Stomach (tissue), 4 donors: ENCODE measurements around the gene NECAB3.

Experiments used
- CTCF ChIP-seq, 7 experiments: fragments of 450-650 bp in 4 of 7; fragments of 200-600 bp in 3 of 7; sonication (generic) in 3 of 7; IDR thresholded peaks; one replicate each; pipeline ENCODE4 v1.5.1; 2016 to 2019; ENCODE audit warnings: antibody characterized with exemption in 7 of 7, control low read depth in 2 of 7, mild to moderate bottlenecking in 1 of 7
- EP300 ChIP-seq: sonication (generic); formaldehyde crosslinking; IDR thresholded peaks from one replicate; pipeline ENCODE4 v1.6.1; 2017; ENCODE audit warnings: antibody characterized with exemption
- POLR2A ChIP-seq, 4 donors: fragments of 450-650 bp; IDR thresholded peaks; one replicate each; pipeline ENCODE4 v1.6.1; 2016; ENCODE audit warnings: antibody characterized with exemption in 4 of 4, control low read depth in 2 of 4, mild to moderate bottlenecking in 1 of 4, moderate library complexity in 1 of 4
- POLR2AphosphoS5 ChIP-seq, 3 donors: sonication (generic); formaldehyde crosslinking; IDR thresholded peaks; one replicate each; pipeline ENCODE4 v1.6.1; 2016; ENCODE audit warnings: antibody characterized with exemption in 3 of 3

- TF ChIP-seq CTCF (IDR thresholded peaks at IDR 0.05) = no peak
- TF ChIP-seq POLR2A (IDR thresholded peaks at IDR 0.05) = no peak
- no peak for TF ChIP-seq EP300
- no peak for TF ChIP-seq POLR2AphosphoS5 (IDR thresholded peaks at IDR 0.05)
These were observed 49.8 kb downstream of the NECAB3 start for GRCh38 chr20:33624399-33624798.
